GM12864 (cell line): ENCODE data around the gene TSPYL6.

ENCODE experiments used
- DNase-seq: peaks from one replicate; pipeline ENCODE4 v3.0.0-alpha.2; 2011; ENCODE audit warnings: low read depth
- H3K4me3 ChIP-seq: 2 replicates; pipeline ENCODE4 v1.5.1; 2011; ENCODE audit warnings: mild to moderate bottlenecking, low read depth, low read length, control low read depth
- TF ChIP-seq, protein P1 (sequence below): IDR thresholded peaks from 2 replicates; pipeline ENCODE4 v1.5.1; 2011; ENCODE audit warnings: low read depth, mild to moderate bottlenecking, moderate library complexity, low read length, control low read depth, inconsistent platforms; ENCODE audit errors: missing control alignments

The TSPYL6 gene

DNA sequence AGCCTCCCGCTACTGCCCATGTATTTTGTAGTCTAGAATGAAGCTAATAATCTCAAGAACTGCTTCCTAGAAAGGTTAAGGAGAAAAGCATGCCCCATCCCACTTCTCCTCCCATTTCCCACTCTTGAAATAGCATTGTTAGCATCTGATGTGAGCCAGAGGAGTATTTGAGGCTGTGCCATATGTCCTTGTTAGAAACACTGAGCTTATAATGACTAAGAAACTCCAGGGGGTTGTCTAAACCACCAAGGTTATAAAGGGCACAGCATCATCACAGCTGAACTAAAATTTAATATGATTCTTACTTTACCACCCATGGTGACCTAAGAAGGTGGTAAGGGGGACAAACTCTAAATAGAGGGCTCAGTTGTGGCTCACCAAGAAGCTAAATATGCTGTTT lies 16.6 kb downstream of the TSPYL6 start:
- H3K4me3 ChIP-seq, result no peak overlapping the region
- DNase-seq, result no peak

DNA sequence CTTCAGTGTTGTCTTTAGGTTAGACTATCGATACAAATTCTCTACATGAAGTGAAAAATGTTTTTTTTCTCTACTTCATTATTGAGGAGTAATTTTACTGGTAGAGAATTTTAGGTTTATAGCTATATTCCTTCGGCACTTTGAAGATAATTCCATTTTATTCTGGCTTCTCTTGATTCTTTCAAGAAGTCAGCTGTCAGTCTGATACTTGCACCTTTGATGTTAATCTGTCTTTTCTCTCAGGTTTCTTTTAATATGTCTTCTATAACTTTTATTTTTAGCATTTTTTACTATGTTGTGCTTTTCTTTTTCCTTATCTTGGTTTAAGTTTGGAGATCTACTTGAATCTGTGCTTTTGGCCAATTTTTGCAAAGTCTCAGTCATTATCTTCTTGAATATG lies 18.6 kb downstream of the TSPYL6 start:
- DNase-seq, result no peak
- H3K4me3 ChIP-seq, result no peak overlapping the region
- TF ChIP-seq, protein P1, sequence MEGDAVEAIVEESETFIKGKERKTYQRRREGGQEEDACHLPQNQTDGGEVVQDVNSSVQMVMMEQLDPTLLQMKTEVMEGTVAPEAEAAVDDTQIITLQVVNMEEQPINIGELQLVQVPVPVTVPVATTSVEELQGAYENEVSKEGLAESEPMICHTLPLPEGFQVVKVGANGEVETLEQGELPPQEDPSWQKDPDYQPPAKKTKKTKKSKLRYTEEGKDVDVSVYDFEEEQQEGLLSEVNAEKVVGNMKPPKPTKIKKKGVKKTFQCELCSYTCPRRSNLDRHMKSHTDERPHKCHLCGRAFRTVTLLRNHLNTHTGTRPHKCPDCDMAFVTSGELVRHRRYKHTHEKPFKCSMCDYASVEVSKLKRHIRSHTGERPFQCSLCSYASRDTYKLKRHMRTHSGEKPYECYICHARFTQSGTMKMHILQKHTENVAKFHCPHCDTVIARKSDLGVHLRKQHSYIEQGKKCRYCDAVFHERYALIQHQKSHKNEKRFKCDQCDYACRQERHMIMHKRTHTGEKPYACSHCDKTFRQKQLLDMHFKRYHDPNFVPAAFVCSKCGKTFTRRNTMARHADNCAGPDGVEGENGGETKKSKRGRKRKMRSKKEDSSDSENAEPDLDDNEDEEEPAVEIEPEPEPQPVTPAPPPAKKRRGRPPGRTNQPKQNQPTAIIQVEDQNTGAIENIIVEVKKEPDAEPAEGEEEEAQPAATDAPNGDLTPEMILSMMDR, result no peak

More for the DNA sequence above, 16.6 kb downstream of the TSPYL6 start:
- TF ChIP-seq, protein P1, result no peak

DNA sequence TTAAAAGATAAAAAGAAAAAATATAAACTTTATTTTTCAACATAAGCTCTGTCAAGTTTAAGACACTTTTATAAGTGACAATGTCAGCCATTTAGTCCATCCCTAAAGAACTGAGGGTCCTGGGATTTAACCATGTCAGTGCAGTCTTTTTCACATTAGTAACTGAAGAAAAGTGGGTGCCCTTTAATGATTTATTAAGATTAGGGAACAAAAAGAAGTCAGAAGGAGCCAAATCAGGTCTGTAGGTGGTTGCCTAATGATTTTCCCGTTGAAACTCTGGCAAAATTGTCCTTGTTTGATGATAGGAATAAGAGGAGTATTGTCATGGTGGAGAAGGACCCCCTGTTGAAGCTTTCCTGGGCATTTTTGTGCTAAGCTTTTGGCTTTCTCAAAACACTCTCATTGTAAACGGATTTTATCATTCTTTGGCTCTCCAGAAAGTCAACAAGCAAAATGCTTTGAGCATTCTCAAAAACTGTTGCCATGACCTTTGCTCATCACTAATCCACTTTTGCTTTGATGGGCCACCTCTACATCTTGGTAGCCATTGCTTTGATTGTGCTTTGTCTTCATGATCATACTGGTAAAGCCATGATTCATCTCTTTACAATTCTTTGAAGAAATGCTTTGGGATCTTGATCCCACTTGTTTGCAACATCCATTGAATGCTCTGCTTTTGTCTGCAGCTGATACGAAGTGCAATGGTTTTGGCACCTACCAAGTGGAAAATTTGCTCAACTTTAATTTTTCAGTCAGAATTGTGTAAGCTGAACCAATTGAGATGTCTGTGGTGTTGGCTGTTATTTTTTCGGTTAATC lies 22.0 kb downstream of the TSPYL6 start:
- no peak for DNase-seq
- TF ChIP-seq, protein P1, result no peak
- no peak overlapping the region for H3K4me3 ChIP-seq

DNA sequence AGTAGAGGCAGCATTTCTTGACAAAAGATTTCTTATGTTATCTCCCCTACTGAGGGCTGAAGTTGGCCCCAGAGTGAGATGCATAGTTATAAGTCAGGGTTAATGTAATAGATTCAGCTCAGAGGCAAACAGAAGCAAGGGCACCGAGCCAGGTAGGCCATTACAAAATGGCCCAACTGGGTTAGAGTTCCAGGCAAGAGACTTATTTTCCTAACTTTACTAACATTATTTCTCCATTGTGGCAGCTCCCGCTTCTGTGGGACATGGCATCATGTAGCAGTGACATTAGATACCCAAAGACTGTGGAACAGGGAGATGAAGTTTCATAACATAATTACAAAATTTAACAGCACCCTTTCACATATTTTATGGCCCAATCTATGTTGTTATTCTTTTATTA lies 27.1 kb downstream of the TSPYL6 start:
- DNase-seq, result no peak
- TF ChIP-seq, protein P1, result no peak
- no peak overlapping the region for H3K4me3 ChIP-seq

DNA sequence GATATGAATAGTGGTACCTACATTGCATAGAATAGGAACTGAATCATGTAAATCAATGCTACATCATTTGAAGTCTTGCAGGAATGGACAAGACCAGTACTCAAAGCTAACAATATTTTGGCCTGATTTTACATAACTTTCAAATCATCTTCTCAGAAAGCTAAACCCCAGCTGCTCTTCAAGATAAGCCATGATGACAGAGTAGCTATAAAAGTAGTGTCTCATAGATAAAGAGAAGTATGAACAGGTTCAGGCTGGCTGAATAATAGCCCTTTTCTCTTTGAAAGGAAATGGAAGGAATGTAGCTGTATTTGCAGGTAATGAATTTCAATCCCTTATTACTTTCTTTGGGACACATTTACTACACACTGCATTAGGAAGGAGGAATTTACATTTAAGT lies 28.2 kb downstream of the TSPYL6 start:
- TF ChIP-seq, protein P1, result no peak
- DNase-seq, result no peak
- H3K4me3 ChIP-seq, result no peak overlapping the region

DNA sequence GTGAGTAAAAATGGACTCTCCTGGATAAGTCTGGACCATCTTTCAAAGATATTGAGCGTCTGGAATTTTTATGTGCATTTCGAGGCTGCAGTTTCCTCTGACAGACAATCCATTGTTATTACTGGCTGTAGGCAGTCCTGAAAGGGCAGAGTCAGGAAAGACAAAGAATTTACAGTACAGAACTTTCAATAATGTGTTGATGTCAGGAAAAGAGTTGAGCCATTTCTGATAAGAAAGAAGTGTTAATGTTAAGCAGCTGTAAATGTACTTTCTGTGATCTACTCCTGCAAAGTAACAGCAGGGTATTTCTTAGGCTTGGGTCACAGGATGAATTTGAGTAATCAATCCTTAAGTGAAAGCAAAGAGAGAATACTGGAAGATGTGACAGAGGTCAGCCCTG lies 29.8 kb downstream of the TSPYL6 start:
- TF ChIP-seq, protein P1, result no peak
- no peak overlapping the region for H3K4me3 ChIP-seq
- DNase-seq, result no peak

DNA sequence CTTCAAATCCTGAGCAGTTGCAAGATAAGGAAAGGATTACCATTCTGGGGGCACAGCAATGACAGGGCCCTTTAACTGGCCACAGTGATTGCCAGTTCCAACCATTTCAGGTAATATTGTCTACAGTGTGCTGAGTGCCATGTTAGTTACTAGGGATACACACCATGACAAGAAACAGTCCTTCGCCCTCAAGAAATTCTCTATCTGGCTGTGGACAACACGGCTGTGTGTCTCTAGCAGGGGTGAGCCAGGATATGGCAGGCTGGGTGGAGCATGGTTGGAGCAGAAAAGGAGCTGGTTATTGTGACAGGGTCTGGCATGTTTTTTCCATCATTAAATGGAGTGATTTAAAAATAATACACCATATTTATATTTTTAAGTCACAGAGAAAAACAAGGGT lies 31.0 kb downstream of the TSPYL6 start:
- no peak for DNase-seq
- TF ChIP-seq, protein P1, result no peak

More for the DNA sequence above, 31.0 kb downstream of the TSPYL6 start:
- no peak overlapping the region for H3K4me3 ChIP-seq
